SK-N-DZ (cell line): ENCODE results near the gene NR4A2. TPM values are rescaled to one million over a fixed set of nuclear protein-coding genes. Genes with fewer than 3 reads are reported as not detected.

ENCODE experiments used
- DNase-seq: peaks from one replicate; pipeline ENCODE4 v3.0.0-alpha.2; 2015; ENCODE audit warnings: low spot score
- polyA plus RNA-seq, 2 experiments: library from polyadenylated mRNA; depleted of rRNA; stranded (reverse); fragments of >200 nt; gene quantifications; 2 replicates each; pipeline ENCODE4 v1.2.3, GENCODE V29; 2014

The NR4A2 gene
- 0.13 and 0.28 TPM in 2 replicates for polyA plus RNA-seq (2014; cell fraction: cytosol; rRNA removed)
- polyA plus RNA-seq (2014; cell fraction: nucleus; rRNA removed), result 0.21 TPM in 1 of 2 replicates, not detected in the other

GRCh38 chr2:156332534-156333273 is at the start of gene NR4A2:
Gene NR4A2 (minus strand): TSS chr2:156332721. CDS start chr2:156330186, 2,535 bp downstream.
- DNase-seq, result peak; percentile 58

GRCh38 chr2:156380117-156380645 is 47.7 kb upstream of the NR4A2 start:
- no peak for DNase-seq

GRCh38 chr2:156379714-156380113 is 47.2 kb upstream of the NR4A2 start:
- DNase-seq, result no peak

- no peak for DNase-seq
Observed at GRCh38 chr2:156379071-156379470, 46.5 kb upstream of the NR4A2 start.

GRCh38 chr2:156366753-156367152 is 34.2 kb upstream of the NR4A2 start:
- DNase-seq, result no peak

GRCh38 chr2:156363141-156363540 is 30.6 kb upstream of the NR4A2 start:
- DNase-seq, result no peak

- no peak for DNase-seq
Observed at GRCh38 chr2:156356014-156356754, 23.7 kb upstream of the NR4A2 start.

- no peak for DNase-seq
Observed at GRCh38 chr2:156352911-156353310, 20.4 kb upstream of the NR4A2 start.

GRCh38 chr2:156350374-156351142 is 18.0 kb upstream of the NR4A2 start:
- no peak for DNase-seq

GRCh38 chr2:156349605-156350004 is 17.1 kb upstream of the NR4A2 start:
- DNase-seq, result no peak

GRCh38 chr2:156349161-156349560 is 16.6 kb upstream of the NR4A2 start:
- DNase-seq, result no peak

GRCh38 chr2:156347431-156347830 is 14.9 kb upstream of the NR4A2 start:
- no peak for DNase-seq

GRCh38 chr2:156346731-156347130 is 14.2 kb upstream of the NR4A2 start:
- no peak for DNase-seq

- no peak for DNase-seq
Observed at GRCh38 chr2:156345582-156345981, 13.1 kb upstream of the NR4A2 start.

GRCh38 chr2:156343940-156344301 is 11.4 kb upstream of the NR4A2 start:
- no peak for DNase-seq

GRCh38 chr2:156343096-156343939 is 10.8 kb upstream of the NR4A2 start:
- no peak for DNase-seq

- DNase-seq, result peak; percentile 47
Observed at GRCh38 chr2:156342254-156343095, 10.0 kb upstream of the NR4A2 start.

- DNase-seq, result peak; percentile 38
Observed at GRCh38 chr2:156341452-156342253, 9.1 kb upstream of the NR4A2 start.

- peak; percentile 11 for DNase-seq
Observed at GRCh38 chr2:156340804-156341451, 8.4 kb upstream of the NR4A2 start.
